Daoy (cell line): ENCODE measurements around the gene SCNN1A. TPM values are rescaled to one million over a fixed set of nuclear protein-coding genes. Genes with fewer than 3 reads are reported as not detected.

Experiments
- total RNA-seq: library from RNA; depleted of rRNA; stranded (reverse); fragments of >200 nt; shearing (Covaris generic); gene quantifications from 2 replicates; pipeline ENCODE4 v1.2.3, GENCODE V29; 2014; rRNA removed

The SCNN1A gene
- total RNA-seq, 1 experiment from 2014 or later: 0.23 TPM

Other genes with a start within 250 kb of the SCNN1A start
- gene CD9, start 175.2 kb downstream of the SCNN1A start, total RNA-seq: 83.5 and 95.3 TPM in 2 replicates
- 0.15 TPM in 1 of 2 replicates, not detected in the other for gene PLEKHG6, start 64.9 kb downstream of the SCNN1A start, total RNA-seq
- gene TNFRSF1A, start 33.5 kb downstream of the SCNN1A start, total RNA-seq: 111 and 125 TPM in 2 replicates
- 29.8 and 49.0 TPM in 2 replicates for gene LTBR, start 8.6 kb upstream of the SCNN1A start, total RNA-seq
- not detected in 2 replicates for gene CD27, start 69.4 kb upstream of the SCNN1A start, total RNA-seq
- gene TAPBPL, start 76.5 kb upstream of the SCNN1A start, total RNA-seq: 4.0 and 10.9 TPM in 2 replicates
- gene VAMP1, start 95.1 kb upstream of the SCNN1A start, total RNA-seq: 0.74 and 1.2 TPM in 2 replicates
- 250 and 327 TPM in 2 replicates for gene MRPL51, start 117.7 kb upstream of the SCNN1A start, total RNA-seq
- gene NCAPD2, start 118.5 kb upstream of the SCNN1A start, total RNA-seq: 95.2 and 117 TPM in 2 replicates
- gene GAPDH, start 159.0 kb upstream of the SCNN1A start, total RNA-seq: 5,302 and 5,697 TPM in 2 replicates
- 5.9 and 11.8 TPM in 2 replicates for gene IFFO1, start 180.5 kb upstream of the SCNN1A start, total RNA-seq
- 111 and 129 TPM in 2 replicates for gene NOP2, start 192.7 kb upstream of the SCNN1A start, total RNA-seq
- 330 and 358 TPM in 2 replicates for gene CHD4, start 231.8 kb upstream of the SCNN1A start, total RNA-seq